PC-9 (cell line): ENCODE results near the gene ABCC12. TPM values are rescaled to one million over a fixed set of nuclear protein-coding genes. Genes with fewer than 3 reads are reported as not detected.
A peak's percentile ranks its signal among the peaks of the same experiment; 100 is the strongest.

ENCODE experiments used
- BruUV-seq: library from RNA; stranded (reverse); fragments of 400-500 nt; replicated peaks from 2 replicates; lab custom pipeline; 2021; lab: Mats Ljungman, UMichigan
- CTCF ChIA-PET: fragments of 300-600 bp; sonication (Branson Sonifier 250); formaldehyde crosslinking; loops from one replicate; lab custom pipeline; 2022; ENCODE audit warnings: antibody characterized with exemption; lab: Charles Lee
- POLR2A ChIA-PET: fragments of 300-600 bp; sonication (Branson Sonifier 250); formaldehyde crosslinking; loops from one replicate; lab custom pipeline; 2022; ENCODE audit warnings: antibody characterized with exemption; ENCODE audit not compliant: unreplicated experiment; lab: Charles Lee
- DNase-seq, 2 experiments: peaks; one replicate each; pipeline versions ENCODE4 v3.0.0 to v3.0.0-alpha.2; 2015 to 2022; ENCODE audit warnings: mixed read lengths in 1 of 2
- H2AFZ ChIP-seq: fragments of 200-600 bp; sonication (generic); 2 replicates; pipeline ENCODE4 v1.8.1; 2017; ENCODE audit warnings: antibody characterized with exemption
- H3F3A ChIP-seq: fragments of 200-600 bp; sonication (generic); 2 replicates; pipeline ENCODE4 v1.8.1; 2017; ENCODE audit warnings: antibody characterized with exemption, mild to moderate bottlenecking, low read depth; ENCODE audit not compliant: insufficient read depth
- H3K27ac ChIP-seq: fragments of 200-600 bp; sonication (generic); 2 replicates; pipeline ENCODE4 v1.6.1; 2016; ENCODE audit warnings: mixed run types
- H3K27me3 ChIP-seq: fragments of 200-600 bp; sonication (generic); 2 replicates; pipeline ENCODE4 v1.6.1; 2016; ENCODE audit warnings: low read depth, mixed run types; ENCODE audit not compliant: insufficient read depth
- H3K36me3 ChIP-seq: fragments of 200-600 bp; sonication (generic); 2 replicates; pipeline ENCODE4 v1.6.1; 2016; ENCODE audit warnings: low read depth, mixed run types
- H3K4me1 ChIP-seq: fragments of 200-600 bp; sonication (generic); replicated peaks from 2 replicates; pipeline ENCODE4 v1.6.1; 2016; ENCODE audit warnings: mixed run types; ENCODE audit not compliant: insufficient read depth
- H3K4me2 ChIP-seq: fragments of 200-600 bp; sonication (generic); 2 replicates; pipeline ENCODE4 v1.6.1; 2017; ENCODE audit warnings: mixed run types
- H3K4me3 ChIP-seq: fragments of 200-600 bp; sonication (generic); 2 replicates; pipeline ENCODE4 v1.6.1; 2016; ENCODE audit warnings: mixed run types
- H3K79me2 ChIP-seq: fragments of 200-600 bp; sonication (generic); 2 replicates; pipeline ENCODE4 v1.6.1; 2017; ENCODE audit warnings: low read depth, mixed run types
- H3K9me2 ChIP-seq: fragments of 200-600 bp; sonication (generic); 2 replicates; pipeline ENCODE4 v1.8.1; 2017; ENCODE audit warnings: mild to moderate bottlenecking; ENCODE audit not compliant: insufficient read depth
- H3K9me3 ChIP-seq: fragments of 200-600 bp; sonication (generic); 2 replicates; pipeline ENCODE4 v1.8.1; 2016; ENCODE audit warnings: low read depth; ENCODE audit not compliant: insufficient read depth
- H4K20me1 ChIP-seq: fragments of 200-600 bp; sonication (generic); 2 replicates; pipeline ENCODE4 v1.8.1; 2017; ENCODE audit not compliant: insufficient read depth
- CTCF ChIP-seq: fragments of 200-600 bp; sonication (generic); conservative IDR thresholded peaks from 2 replicates; pipeline ENCODE4 v1.6.1; 2017; ENCODE audit warnings: mixed run types, antibody characterized with exemption, mild to moderate bottlenecking, moderate library complexity
- EZH2 ChIP-seq: fragments of 200-600 bp; sonication (generic); IDR thresholded peaks from 2 replicates; pipeline ENCODE4 v1.8.0; 2017; ENCODE audit warnings: antibody characterized with exemption, low read depth
- intact Hi-C: fragments of 100-400 bp; cut with micrococcal nuclease; formaldehyde crosslinking; loops from one replicate; pipeline ENCODE4 v1.10.0; 2022; ENCODE audit not compliant: unreplicated experiment
- total RNA-seq: library from RNA; stranded (reverse); gene quantifications from 2 replicates; pipeline ENCODE4 v1.2.3, GENCODE V29; 2021

Gene ABCC12
- total RNA-seq, 1 experiment from 2014 or later = not detected

DNA sequence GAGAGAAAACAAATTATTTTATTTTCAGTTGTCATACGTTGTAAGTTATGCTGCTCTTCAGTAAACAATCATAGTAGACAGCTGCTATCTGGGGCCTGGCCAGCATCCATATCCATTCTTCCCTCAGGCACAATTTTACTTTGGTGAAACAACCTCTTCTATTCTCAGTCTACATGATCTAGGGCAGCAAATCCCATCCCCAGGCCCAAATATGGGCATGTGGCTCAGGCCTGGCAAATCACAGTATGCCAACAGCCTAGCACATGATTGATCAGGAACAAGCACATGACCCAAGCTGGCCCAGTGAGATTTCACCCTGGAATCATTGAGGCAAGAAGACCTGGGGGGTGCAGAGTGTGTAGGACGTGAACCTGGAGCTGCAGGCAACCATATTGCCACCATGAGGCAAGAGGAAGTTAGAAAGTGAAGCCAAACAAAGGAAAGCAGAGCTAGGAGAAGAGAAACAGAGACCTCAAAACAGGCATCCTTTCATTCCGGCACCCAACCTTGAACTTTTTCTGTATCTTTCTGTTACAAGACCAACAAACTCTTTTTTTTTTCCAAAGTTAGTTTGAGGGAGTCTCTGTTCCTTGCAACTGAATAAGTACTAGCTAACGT, 10.3 kb upstream of the ABCC12 start:
- Histone ChIP-seq H3K79me2 (no peaks in the 10 kb centered on the region), H3K4me1 (peaks cover 13% of the 10 kb centered on the region), H3K9me3 (no peaks in the 10 kb centered on the region), H3K9me2 (no peaks in the 10 kb centered on the region), H3K4me3 (no peak overlapping the region), H2AFZ (no peak overlapping the region), H3K4me2 (peak overlapping the region; percentile 46; the same call in 1 of the 2 replicates), H3K27ac (peak overlapping the region; percentile 55), H4K20me1 (no peaks in the 10 kb centered on the region), H3K36me3 (no peaks in the 10 kb centered on the region), H3F3A (0 out of 2 replicates have a peak, but pooled peaks cover 5% of the 10 kb centered on the region), H3K27me3 (no peaks in the 10 kb centered on the region)
- peak in 1 of 2 experiments; percentile 45 for DNase-seq
- no TSS peak for BruUV-seq
- ChIA-PET CTCF (interaction anchor here (0.5 to 1.8 kb wide), 2 partner anchors 1024 to 1365 kb away, joined by 3 to 9 read pairs; no protein-coding TSS in a partner anchor), POLR2A (no interaction called here)
- TF ChIP-seq CTCF (no peak), EZH2 (no peak)
- intact Hi-C loops = loop anchor here (1.0 to 10.0 kb wide), 6 partner anchors 361 to 1311 kb away; partner anchors contain the start of gene NETO2

GRCh38 chr16:48164907-48165715, 9.3 kb upstream of the ABCC12 start:
- BruUV-seq = no TSS peak
- TF ChIP-seq CTCF (peak; percentile 96), EZH2 (no peak)
- intact Hi-C loops = loop anchor here (1.0 to 10.0 kb wide), 6 partner anchors 362 to 1310 kb away; partner anchors contain the start of gene NETO2
- Histone ChIP-seq H3F3A (0 out of 2 replicates have a peak, but pooled peaks cover 5% of the 10 kb centered on the region), H2AFZ (peak overlapping the region; percentile 55; the same call in 1 of the 2 replicates), H3K27ac (peak overlapping the region; percentile 55), H3K27me3 (no peaks in the 10 kb centered on the region), H3K4me2 (peak overlapping the region; percentile 46), H3K4me3 (no peak overlapping the region), H3K9me3 (no peaks in the 10 kb centered on the region), H3K36me3 (no peaks in the 10 kb centered on the region), H3K4me1 (peaks cover 13% of the 10 kb centered on the region), H3K9me2 (no peaks in the 10 kb centered on the region), H4K20me1 (no peaks in the 10 kb centered on the region), H3K79me2 (no peaks in the 10 kb centered on the region)
- peak; percentile 34 to 80 for DNase-seq
- POLR2A ChIA-PET = interaction anchor here (0.6 kb wide), 1 partner anchor 286 kb away, joined by 5 read pairs; no protein-coding TSS in a partner anchor
- CTCF ChIA-PET = interaction anchor here (0.6 to 1.8 kb wide), 11 partner anchors 239 to 1325 kb away, joined by 3 to 16 read pairs (median 4); partner anchors contain the start of gene NETO2

DNA sequence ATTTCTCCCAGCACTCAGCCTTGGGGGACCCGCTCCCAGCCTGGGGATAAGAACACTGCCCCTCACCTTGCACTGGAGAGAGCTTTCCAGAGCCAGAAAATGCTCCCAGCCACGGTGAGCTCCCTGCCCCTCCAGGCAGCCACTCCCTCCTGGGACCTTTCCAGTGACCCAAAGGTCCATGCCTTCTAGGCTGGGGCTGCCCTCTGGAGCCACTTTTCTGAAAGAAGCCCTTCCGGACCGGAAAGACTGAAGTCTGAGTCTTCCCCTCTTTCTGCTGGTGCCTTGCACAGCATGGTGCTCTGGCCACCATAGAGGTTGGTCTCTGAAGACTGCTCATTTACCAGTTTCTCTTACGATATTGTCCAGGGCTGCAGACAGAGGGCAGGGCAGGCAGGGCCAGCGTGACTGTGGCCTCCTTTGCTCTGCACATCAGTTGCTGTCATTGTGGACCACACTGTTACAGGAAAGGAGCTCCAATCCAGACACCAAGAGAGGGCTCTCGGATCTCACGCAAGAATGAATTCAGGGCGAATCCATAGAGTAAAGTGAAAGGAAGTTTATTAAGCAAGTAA, 7.1 kb upstream of the ABCC12 start:
- Histone ChIP-seq H3K79me2 (no peaks in the 10 kb centered on the region), H3K27ac (no peak overlapping the region), H3K36me3 (no peaks in the 10 kb centered on the region), H3K9me3 (no peaks in the 10 kb centered on the region), H2AFZ (no peak overlapping the region), H3F3A (peaks cover 8% of the 10 kb centered on the region; the same call in 1 of the 2 replicates), H3K4me2 (no peak overlapping the region), H4K20me1 (no peaks in the 10 kb centered on the region), H3K9me2 (no peaks in the 10 kb centered on the region), H3K27me3 (no peaks in the 10 kb centered on the region), H3K4me1 (peaks cover 27% of the 10 kb centered on the region), H3K4me3 (no peak overlapping the region)
- TF ChIP-seq EZH2 (no peak), CTCF (no peak)
- intact Hi-C loops = loop anchor here (10.0 kb wide), 1 partner anchor 1308 kb away; no protein-coding TSS in a partner anchor
- ChIA-PET POLR2A (no interaction called here), CTCF (no interaction called here)
- no peak for DNase-seq
- BruUV-seq = no TSS peak
